Measurements from ENCODE around the gene RTL1.

- TF ChIP-seq EZH2 (IDR thresholded peaks at IDR 0.05; ENCODE audit: low read depth, low read length, severe bottlenecking) (no peak), SRF (IDR thresholded peaks at IDR 0.05; ENCODE audit: low read depth, low read length) (no peak), CHD1 (IDR thresholded peaks at IDR 0.05; ENCODE audit: low read depth, low read length) (no peak), BACH1 (IDR thresholded peaks at IDR 0.05; ENCODE audit: low read length) (no peak), POLR2AphosphoS5 (IDR thresholded peaks at IDR 0.05; ENCODE audit: low read depth, low read length) (no peak), CEBPB (IDR thresholded peaks at IDR 0.05; ENCODE audit: low read depth, low read length) (no peak), EGR1 (IDR thresholded peaks at IDR 0.05; ENCODE audit: borderline replicate concordance, low read depth, low read length) (no peak), RNF2 (IDR thresholded peaks at IDR 0.05; ENCODE audit: borderline replicate concordance, low read depth, low read length, missing control alignments, poor library complexity, severe bottlenecking) (no peak), CTCF (IDR thresholded peaks at IDR 0.05; ENCODE audit: control extremely low read depth in 1 of 3, insufficient read depth in 1 of 3, low read depth in 1 of 3, low read length in 3 of 3) (no peak), TBP (IDR thresholded peaks at IDR 0.05; ENCODE audit: low read depth, low read length) (no peak), TAF1 (IDR thresholded peaks at IDR 0.05; ENCODE audit: low read depth, low read length) (no peak)
Measured at GRCh38 chr14:100860556-100861187, 42.9 kb downstream of the RTL1 start.

All from H1 (cell line).